CD14-positive monocyte (primary cell): ENCODE results near the gene GPR142. TPM values are rescaled to one million over a fixed set of nuclear protein-coding genes. Genes with fewer than 3 reads are reported as not detected.

Experiments
- DNase-seq, 3 donors: peaks; one replicate each; pipeline ENCODE4 v3.0.0-alpha.2; 2011 to 2022
- H2AFZ ChIP-seq: 2 replicates; pipeline ENCODE4 v1.6.0; 2012; ENCODE audit warnings: mild to moderate bottlenecking, low read depth, low read length, inconsistent platforms; ENCODE audit not compliant: insufficient read depth, poor library complexity, severe bottlenecking
- H3K27ac ChIP-seq, 2 donors: 1 replicate in 1 of 2; 2 replicates in 1 of 2; pipeline ENCODE4 v1.5.1; 2012 to 2013; ENCODE audit warnings: low read length in 2 of 2, control low read depth in 1 of 2, inconsistent platforms in 1 of 2, low read depth in 1 of 2, mild to moderate bottlenecking in 1 of 2
- H3K27me3 ChIP-seq, 2 donors: one replicate each; pipeline versions ENCODE4 v1.6.0 to v1.6.1; 2011 to 2013; ENCODE audit warnings: low read length in 2 of 2; ENCODE audit not compliant: control insufficient read depth in 2 of 2, insufficient read depth in 2 of 2
- H3K36me3 ChIP-seq, 2 donors: replicated peaks in 1 of 2; 1 replicate in 1 of 2; 2 replicates in 1 of 2; pipeline versions ENCODE4 v1.5.1 to v1.6.1; 2012 to 2013; ENCODE audit warnings: low read length in 2 of 2, control low read depth in 1 of 2, inconsistent platforms in 1 of 2, mild to moderate bottlenecking in 1 of 2; ENCODE audit not compliant: insufficient read depth in 2 of 2, control insufficient read depth in 1 of 2
- H3K4me1 ChIP-seq, 2 donors: 1 replicate in 1 of 2; 2 replicates in 1 of 2; pipeline versions ENCODE4 v1.5.1 to v1.6.1; 2012 to 2013; ENCODE audit warnings: low read length in 2 of 2, control low read depth in 1 of 2, inconsistent platforms in 1 of 2, mild to moderate bottlenecking in 1 of 2, moderate library complexity in 1 of 2; ENCODE audit not compliant: insufficient read depth in 2 of 2, control insufficient read depth in 1 of 2
- H3K4me2 ChIP-seq: replicated peaks from 2 replicates; pipeline ENCODE3; 2012; ENCODE audit warnings: low read length, moderate library complexity, mild to moderate bottlenecking; ENCODE audit not compliant: poor library complexity, severe bottlenecking; ENCODE audit errors: extremely low read depth
- H3K4me3 ChIP-seq, 3 experiments: fragments of 200-600 bp in 1 of 3; sonication (generic) in 1 of 3; replicated peaks in 1 of 3; 1 replicate in 2 of 3; 2 replicates in 1 of 3; pipeline ENCODE4 v1.5.1; 2011 to 2013; ENCODE audit warnings: low read length in 3 of 3, mild to moderate bottlenecking in 3 of 3, control low read depth in 2 of 3, low read depth in 2 of 3, inconsistent platforms in 1 of 3, moderate library complexity in 1 of 3
- H3K79me2 ChIP-seq: 2 replicates; pipeline ENCODE4 v1.6.0; 2012; ENCODE audit warnings: mild to moderate bottlenecking, control low read depth, inconsistent platforms, low read length, moderate library complexity; ENCODE audit not compliant: insufficient read depth
- H3K9ac ChIP-seq: 2 replicates; pipeline ENCODE4 v1.6.0; 2017; ENCODE audit warnings: low read length, mild to moderate bottlenecking; ENCODE audit not compliant: insufficient read depth, poor library complexity, severe bottlenecking
- H3K9me3 ChIP-seq, 2 donors: replicated peaks in 1 of 2; 1 replicate in 1 of 2; 2 replicates in 1 of 2; pipeline versions ENCODE4 v1.5.1 to v1.6.1; 2012 to 2013; ENCODE audit warnings: low read length in 2 of 2, control low read depth in 1 of 2; ENCODE audit not compliant: control insufficient read depth in 1 of 2, insufficient read depth in 1 of 2
- H4K20me1 ChIP-seq: 2 replicates; pipeline ENCODE4 v1.6.0; 2012; ENCODE audit warnings: mild to moderate bottlenecking, low read length, control low read depth, moderate library complexity; ENCODE audit not compliant: insufficient read depth
- H3K27ac Mint-ChIP-seq, 7 donors: one replicate each; pipeline ENCODE4 v1.8.0; 2020; ENCODE audit warnings: mild to moderate bottlenecking in 7 of 7, mixed read lengths in 7 of 7, moderate library complexity in 6 of 7, inconsistent platforms in 2 of 7
- H3K27me3 Mint-ChIP-seq, 3 donors: one replicate each; pipeline ENCODE4 v1.8.0; 2021 to 2022; ENCODE audit warnings: low read depth in 3 of 3, mild to moderate bottlenecking in 3 of 3, mixed read lengths in 3 of 3, moderate library complexity in 3 of 3, inconsistent platforms in 1 of 3
- H3K36me3 Mint-ChIP-seq, 2 donors: one replicate each; pipeline ENCODE4 v1.8.0; 2020; ENCODE audit warnings: mixed read lengths in 2 of 2, inconsistent platforms in 1 of 2, mild to moderate bottlenecking in 1 of 2
- H3K4me1 Mint-ChIP-seq: one replicate; pipeline ENCODE4 v1.8.0; 2020; ENCODE audit warnings: mild to moderate bottlenecking, mixed read lengths
- H3K4me3 Mint-ChIP-seq, 2 donors: one replicate each; pipeline ENCODE4 v1.8.0; 2020; ENCODE audit warnings: mild to moderate bottlenecking in 2 of 2, mixed read lengths in 2 of 2, moderate library complexity in 1 of 2
- H3K9me3 Mint-ChIP-seq, 7 donors: one replicate each; pipeline ENCODE4 v1.8.0; 2020 to 2022; ENCODE audit warnings: mixed read lengths in 7 of 7, mild to moderate bottlenecking in 6 of 7, moderate library complexity in 6 of 7, inconsistent platforms in 2 of 7
- CTCF ChIP-seq: fragments of 200-600 bp; IDR thresholded peaks from one replicate; pipeline ENCODE4 v1.8.0; 2022; ENCODE audit warnings: antibody characterized with exemption, mild to moderate bottlenecking
- WGBS: methylation state at CpG from one replicate; pipeline ENCODE4 v1.1.5; 2013; ENCODE audit warnings: missing lambda C conversion rate; ENCODE audit not compliant: insufficient coverage; 5-methylcytosine and 5-hydroxymethylcytosine counted together
- intact Hi-C, 2 donors: fragments of 100-400 bp; cut with micrococcal nuclease; formaldehyde crosslinking; loops; one replicate each; pipeline versions ENCODE4 v1.15.0 to v1.15.1; 2023
- polyA plus RNA-seq, 3 donors: library from polyadenylated mRNA; depleted of rRNA in 1 of 3; unstranded in 2 of 3; stranded (reverse) in 1 of 3; fragments of 300-500 nt in 2 of 3; fragments of >200 nt in 1 of 3; fragmentation: Illumina TruSeq in 2 of 3; gene quantifications; 1 replicate in 2 of 3; 2 replicates in 1 of 3; pipeline ENCODE4 v1.2.3, GENCODE V29; 2012 to 2021

GPR142 gene
- polyA plus RNA-seq, 3 donors, result not detected

GRCh38 chr17:74407384-74407783, 40.1 kb downstream of the GPR142 start:
- Mint-ChIP-seq H3K9me3 (peaks cover 0 to 6% (median 0%) of the 10 kb centered on the region in 7 donors), H3K27me3 (peaks cover 10 to 12% (median 10%) of the 10 kb centered on the region in 3 donors), H3K4me1 (no peaks in the 10 kb centered on the region), H3K4me3 (no peak overlapping the region), H3K27ac (no peak overlapping the region), H3K36me3 (no peaks in the 10 kb centered on the region)
- H3K27ac ChIP-seq, result no peak overlapping the region
- H3K79me2 ChIP-seq, result no peaks in the 10 kb centered on the region
- no peak overlapping the region for H3K4me3 ChIP-seq
- H3K9ac ChIP-seq, result no peak overlapping the region
- no peak overlapping the region for H3K4me2 ChIP-seq
- no peaks in the 10 kb centered on the region for H3K9me3 ChIP-seq
- TF ChIP-seq CTCF, result no peak
- WGBS, result 93% methylated on average over 3 of the region's 5 CpGs
- no peaks in the 10 kb centered on the region for H4K20me1 ChIP-seq
- no peaks in the 10 kb centered on the region for H3K27me3 ChIP-seq
- no peak for DNase-seq
- H3K36me3 ChIP-seq, result no peaks in the 10 kb centered on the region
- no peak overlapping the region for H2AFZ ChIP-seq
- intact Hi-C loops, result no loop called here
- no peaks in the 10 kb centered on the region for H3K4me1 ChIP-seq

DNA sequence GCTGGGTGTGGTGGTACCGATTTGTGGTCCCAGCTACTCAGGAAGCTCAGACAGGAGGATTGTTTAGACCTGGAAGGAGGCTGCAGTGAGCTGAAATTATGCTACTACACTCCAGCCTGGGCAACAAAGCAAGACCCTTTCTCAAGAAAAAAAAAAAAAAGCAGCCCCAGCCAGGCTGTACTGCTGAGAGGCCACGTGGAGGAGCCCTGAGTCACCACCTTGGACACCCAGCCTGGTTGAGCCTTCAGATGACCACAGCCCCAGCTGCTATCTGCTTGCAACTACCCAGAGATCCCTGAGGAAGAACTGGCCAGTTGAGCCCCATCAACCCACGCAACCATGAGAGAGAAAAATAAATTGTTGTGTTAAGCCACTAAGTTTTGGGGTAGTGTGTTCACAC, 41.0 kb downstream of the GPR142 start:
- TF ChIP-seq CTCF, result no peak
- H3K4me3 ChIP-seq, result no peak overlapping the region
- no peaks in the 10 kb centered on the region for H3K9me3 ChIP-seq
- H2AFZ ChIP-seq, result no peak overlapping the region
- H3K9me3 Mint-ChIP-seq, result peaks cover 0 to 6% (median 0%) of the 10 kb centered on the region in 7 donors
- no peak overlapping the region for H3K9ac ChIP-seq
- H3K27me3 Mint-ChIP-seq, result peaks cover 10 to 12% (median 12%) of the 10 kb centered on the region in 3 donors
- H3K4me2 ChIP-seq, result no peak overlapping the region
- no peak for DNase-seq
- no peaks in the 10 kb centered on the region for H3K36me3 ChIP-seq
- H3K36me3 Mint-ChIP-seq, result no peaks in the 10 kb centered on the region
- H3K27me3 ChIP-seq, result no peaks in the 10 kb centered on the region
- WGBS, result no CpG with 5 or more reads among the region's 3 CpGs
- no peaks in the 10 kb centered on the region for H4K20me1 ChIP-seq
- no peak overlapping the region for H3K27ac Mint-ChIP-seq
- H3K4me1 ChIP-seq, result no peaks in the 10 kb centered on the region
- no peaks in the 10 kb centered on the region for H3K79me2 ChIP-seq
- no peak overlapping the region for H3K27ac ChIP-seq
- H3K4me3 Mint-ChIP-seq, result no peak overlapping the region
- intact Hi-C loops, result no loop called here
- H3K4me1 Mint-ChIP-seq, result no peaks in the 10 kb centered on the region
